Measurements from ENCODE around the gene BRINP1.

Gene BRINP1

DNA sequence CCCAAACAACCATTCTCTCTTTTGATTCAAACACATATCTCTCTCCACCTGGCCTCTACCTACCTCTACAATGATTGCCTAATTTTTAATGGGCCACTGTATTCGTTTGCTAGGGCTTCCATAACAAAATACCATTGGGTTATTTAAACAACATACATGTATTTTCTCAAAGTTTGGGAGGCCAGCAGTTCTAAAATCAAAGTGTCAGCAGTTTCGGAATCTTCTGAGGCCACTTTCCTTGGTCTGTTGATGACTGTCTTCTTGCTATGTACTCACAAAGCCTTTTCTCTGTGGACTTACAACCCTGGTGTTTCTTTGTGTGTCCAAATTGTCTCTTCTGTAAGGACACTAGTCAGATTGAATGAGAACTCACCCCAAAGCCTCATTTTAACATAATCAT is 214.7 kb downstream of the BRINP1 start:
- FAIRE-seq (no peak), DNase-seq (ENCODE audit: insufficient read length, low spot score) (no peak)

DNA sequence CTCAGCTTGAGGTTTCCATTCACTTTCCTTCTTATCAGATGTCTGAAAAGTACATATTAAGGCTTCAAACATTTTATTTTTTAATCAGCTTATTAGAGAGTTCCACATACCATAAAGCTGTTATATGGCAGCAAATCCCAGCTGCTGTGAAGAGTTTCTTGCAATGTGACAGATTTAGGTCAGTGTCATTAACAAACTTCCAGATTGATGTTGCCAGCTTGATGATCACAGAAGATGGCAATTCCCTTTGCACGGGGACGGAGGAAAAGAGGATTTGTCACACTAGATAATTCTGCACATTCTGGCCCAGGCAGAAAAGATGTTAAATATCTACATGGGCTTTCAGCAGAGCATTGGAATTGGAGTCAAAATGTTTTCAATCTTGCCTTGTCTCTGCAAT is 215.8 kb downstream of the BRINP1 start:
- no peak for DNase-seq (ENCODE audit: insufficient read length, low spot score)
- no peak for FAIRE-seq

- FAIRE-seq, result no peak
These were observed 220.4 kb downstream of the BRINP1 start for GRCh38 chr9:119148855-119149254.

DNA sequence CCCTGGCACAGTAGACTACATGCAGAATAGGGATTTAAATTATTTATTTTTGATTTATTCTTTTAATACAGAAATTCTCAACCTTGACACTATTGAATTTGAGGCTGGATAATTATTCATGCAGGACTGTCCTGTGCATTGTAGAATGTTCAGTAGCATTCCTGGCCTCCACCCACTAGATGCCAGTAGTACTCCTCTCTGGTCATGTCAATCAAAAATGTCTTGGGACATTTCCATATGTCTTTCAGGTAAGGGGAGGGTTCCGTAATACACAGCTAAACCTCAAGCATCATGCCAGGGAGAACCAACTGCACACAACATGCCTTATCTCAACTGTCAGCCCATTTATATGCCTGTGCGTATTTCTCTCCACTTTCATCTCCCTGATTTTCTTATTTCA is 231.8 kb downstream of the BRINP1 start:
- DNase-seq (ENCODE audit: insufficient read length, low spot score), result no peak
- FAIRE-seq, result no peak

More at GRCh38 chr9:119148855-119149254, 220.4 kb downstream of the BRINP1 start:
- DNase-seq (ENCODE audit: insufficient read length, low spot score), result no peak

GRCh38 chr9:119126040-119126439 is 243.2 kb downstream of the BRINP1 start:
- no peak for FAIRE-seq
- no peak for DNase-seq (ENCODE audit: insufficient read length, low spot score)

DNA sequence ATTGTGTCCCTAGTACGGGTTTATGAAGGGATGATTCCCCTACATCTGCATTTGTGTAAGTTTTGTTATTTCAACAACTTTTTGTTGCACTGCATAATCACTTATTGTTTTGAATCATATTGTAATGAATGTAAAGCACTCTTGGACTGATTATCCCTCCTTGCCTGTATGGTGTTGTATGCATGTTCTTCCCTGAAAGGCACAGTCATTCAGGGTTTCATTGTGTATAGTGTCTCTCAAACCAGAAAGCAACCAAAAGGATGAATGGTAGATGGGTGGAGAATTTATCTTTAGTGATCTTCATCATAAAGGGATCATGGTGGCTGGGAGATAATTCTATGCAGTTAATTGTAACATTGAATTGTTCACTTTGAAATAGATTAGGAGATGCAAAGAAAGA is 247.3 kb downstream of the BRINP1 start:
- FAIRE-seq (no peak), DNase-seq (ENCODE audit: insufficient read length, low spot score) (no peak)

DNA sequence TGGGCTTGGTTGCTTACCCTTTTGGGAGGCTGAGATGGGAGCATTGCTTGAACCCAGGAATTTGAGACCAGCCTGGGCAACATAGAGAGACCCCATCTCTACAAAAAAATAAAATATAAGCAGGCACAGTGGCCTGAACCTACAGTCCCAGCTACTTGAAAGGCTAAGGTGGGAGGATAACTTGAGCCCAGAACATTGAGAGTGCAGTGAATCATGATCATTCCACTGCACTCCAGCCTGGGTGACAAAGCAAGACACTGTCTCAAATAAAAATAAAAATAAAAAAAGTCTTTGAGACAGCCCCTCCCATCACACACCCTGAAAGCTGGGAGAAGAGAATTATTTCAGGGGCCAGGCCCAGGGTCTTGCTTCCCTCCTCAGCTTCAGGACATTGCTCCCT is 251.8 kb downstream of the BRINP1 start:
- DNase-seq (ENCODE audit: insufficient read length, low spot score) (no peak), FAIRE-seq (no peak)

Measured in GM19239 (cell line).